GM18505 (cell line): Measurements from ENCODE around the gene FSHR.

ENCODE experiments used
- ATAC-seq: cut with Tn5 transposase; IDR thresholded peaks from one replicate; pipeline ENCODE4 v1.9.1; 2021; ENCODE audit not compliant: unreplicated experiment
- POLR2A ChIP-seq: IDR thresholded peaks from 4 replicates; pipeline ENCODE4 v1.6.1; 2011; ENCODE audit warnings: borderline replicate concordance; ENCODE audit not compliant: insufficient read depth, insufficient read length; ENCODE audit errors: extremely low read depth

FSHR gene, protein sequence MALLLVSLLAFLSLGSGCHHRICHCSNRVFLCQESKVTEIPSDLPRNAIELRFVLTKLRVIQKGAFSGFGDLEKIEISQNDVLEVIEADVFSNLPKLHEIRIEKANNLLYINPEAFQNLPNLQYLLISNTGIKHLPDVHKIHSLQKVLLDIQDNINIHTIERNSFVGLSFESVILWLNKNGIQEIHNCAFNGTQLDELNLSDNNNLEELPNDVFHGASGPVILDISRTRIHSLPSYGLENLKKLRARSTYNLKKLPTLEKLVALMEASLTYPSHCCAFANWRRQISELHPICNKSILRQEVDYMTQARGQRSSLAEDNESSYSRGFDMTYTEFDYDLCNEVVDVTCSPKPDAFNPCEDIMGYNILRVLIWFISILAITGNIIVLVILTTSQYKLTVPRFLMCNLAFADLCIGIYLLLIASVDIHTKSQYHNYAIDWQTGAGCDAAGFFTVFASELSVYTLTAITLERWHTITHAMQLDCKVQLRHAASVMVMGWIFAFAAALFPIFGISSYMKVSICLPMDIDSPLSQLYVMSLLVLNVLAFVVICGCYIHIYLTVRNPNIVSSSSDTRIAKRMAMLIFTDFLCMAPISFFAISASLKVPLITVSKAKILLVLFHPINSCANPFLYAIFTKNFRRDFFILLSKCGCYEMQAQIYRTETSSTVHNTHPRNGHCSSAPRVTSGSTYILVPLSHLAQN

DNA sequence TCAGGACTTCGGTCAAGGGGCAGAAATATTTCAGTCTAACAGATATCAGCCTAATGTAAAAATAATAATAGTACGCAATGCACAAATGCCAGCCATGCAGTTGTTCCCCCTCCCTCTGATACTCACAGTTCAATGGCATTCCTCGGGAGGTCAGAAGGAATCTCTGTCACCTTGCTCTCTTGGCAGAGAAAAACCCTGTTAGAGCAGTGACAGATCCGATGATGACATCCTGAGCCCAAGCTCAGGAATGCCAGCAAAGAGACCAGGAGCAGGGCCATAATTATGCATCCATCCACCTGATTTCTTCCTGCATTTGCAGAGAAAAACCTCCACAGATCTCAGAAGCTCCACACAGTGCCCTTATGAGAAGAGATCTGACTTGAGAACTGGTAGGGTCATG lies at the start of gene FSHR:
Gene FSHR, minus strand, starts transcription at position 376 of the 400 bp plus-strand sequence. Its CDS starts 98 bp downstream, at position 278.
- TF ChIP-seq POLR2A, result no peak
- no peak for ATAC-seq

- ATAC-seq, result no peak
- TF ChIP-seq POLR2A, result no peak
Observed at GRCh38 chr2:49199266-49199665, 45.0 kb upstream of the FSHR start.

DNA sequence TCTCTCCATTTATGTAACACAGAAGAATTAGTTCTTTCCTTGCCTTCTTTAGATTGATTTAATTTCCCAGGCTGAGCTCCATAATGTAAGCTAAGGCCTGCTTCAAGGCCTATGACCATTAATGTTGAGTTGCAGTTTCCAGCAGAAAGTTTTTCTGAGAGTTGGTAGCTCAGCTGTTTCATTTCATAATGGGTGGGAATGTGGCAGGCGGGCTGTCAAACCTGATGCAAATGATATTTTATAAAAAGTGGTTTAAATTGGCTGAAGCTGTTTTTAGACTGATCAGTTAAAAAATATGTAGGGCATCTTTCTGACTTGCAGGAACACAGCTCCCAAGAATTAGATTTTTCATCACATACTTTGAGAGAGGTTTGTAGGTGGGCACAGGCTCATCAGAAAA lies 40.4 kb upstream of the FSHR start:
- no peak for ATAC-seq
- TF ChIP-seq POLR2A, result no peak

DNA sequence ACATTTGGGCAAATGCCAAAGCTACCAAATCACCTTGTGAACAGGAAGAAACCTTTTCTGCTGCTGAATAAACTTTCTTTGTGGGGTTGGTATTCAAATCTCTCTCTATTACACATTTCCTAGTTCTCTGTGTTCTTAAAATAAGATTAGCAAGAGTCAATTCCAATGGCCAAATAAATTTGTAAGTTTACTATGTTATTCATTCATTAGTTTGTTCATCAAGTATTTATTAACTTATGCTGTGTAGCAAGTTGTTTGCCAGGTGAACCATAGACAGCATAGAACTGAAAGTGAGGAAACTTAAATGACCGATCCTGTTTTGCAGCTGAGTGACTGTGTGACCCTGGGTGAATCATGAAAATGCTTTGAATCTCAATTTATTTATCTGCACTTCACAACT lies 37.7 kb upstream of the FSHR start:
- no peak for ATAC-seq
- TF ChIP-seq POLR2A, result no peak

- ATAC-seq, result no peak
- no peak for TF ChIP-seq POLR2A
Observed at GRCh38 chr2:49189512-49190225, 35.4 kb upstream of the FSHR start.

DNA sequence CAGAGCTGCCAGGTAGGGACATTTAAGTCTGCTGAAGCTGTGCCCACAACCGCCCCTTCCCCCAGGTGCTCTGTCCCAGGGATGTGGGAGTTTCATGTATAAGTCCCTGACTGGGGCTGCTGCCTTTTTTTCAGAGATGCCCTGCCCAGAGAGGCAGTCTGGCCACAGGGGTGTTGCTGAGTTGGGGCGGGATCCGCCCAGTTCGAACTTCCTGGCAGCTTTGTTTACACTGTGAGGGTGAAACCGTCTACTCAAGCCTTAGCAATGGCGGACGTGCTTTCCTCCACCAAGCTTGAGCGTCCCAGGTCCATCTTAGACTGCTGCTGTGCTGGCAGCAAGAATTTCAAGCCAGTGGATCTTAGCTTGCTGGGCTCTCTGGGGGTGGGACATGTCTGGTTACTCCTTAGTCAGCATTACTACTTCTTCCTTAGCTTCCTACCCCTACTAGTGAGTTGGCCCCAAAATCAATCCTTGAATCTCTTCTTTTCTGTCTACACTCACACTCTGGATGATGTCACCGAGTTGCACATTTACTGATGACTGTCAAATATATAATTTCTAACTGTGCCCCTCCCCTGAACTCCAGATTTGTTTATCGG lies 31.8 kb upstream of the FSHR start:
- no peak for ATAC-seq
- no peak for TF ChIP-seq POLR2A

- TF ChIP-seq POLR2A, result no peak
- no peak for ATAC-seq
Observed at GRCh38 chr2:49178656-49179055, 24.3 kb upstream of the FSHR start.

DNA sequence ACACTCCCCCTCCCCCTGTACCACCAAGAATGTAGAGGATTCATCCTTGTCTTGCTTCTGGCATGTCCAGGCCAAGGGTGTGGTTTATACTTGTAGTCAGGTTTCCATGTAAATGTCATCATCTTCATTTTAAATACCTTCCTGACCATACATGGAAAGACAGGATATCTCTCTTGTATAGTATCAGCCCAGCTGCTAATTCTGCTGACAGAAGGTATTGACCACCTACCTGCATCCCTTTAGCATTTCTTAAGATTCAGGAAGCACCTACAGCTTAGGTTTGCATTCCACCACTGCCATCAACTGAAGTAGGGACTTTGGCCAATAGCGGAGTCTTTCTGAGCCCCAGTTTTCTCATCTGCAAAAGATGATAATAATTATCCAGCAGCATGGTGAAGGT lies 22.9 kb upstream of the FSHR start:
- no peak for ATAC-seq
- no peak for TF ChIP-seq POLR2A

DNA sequence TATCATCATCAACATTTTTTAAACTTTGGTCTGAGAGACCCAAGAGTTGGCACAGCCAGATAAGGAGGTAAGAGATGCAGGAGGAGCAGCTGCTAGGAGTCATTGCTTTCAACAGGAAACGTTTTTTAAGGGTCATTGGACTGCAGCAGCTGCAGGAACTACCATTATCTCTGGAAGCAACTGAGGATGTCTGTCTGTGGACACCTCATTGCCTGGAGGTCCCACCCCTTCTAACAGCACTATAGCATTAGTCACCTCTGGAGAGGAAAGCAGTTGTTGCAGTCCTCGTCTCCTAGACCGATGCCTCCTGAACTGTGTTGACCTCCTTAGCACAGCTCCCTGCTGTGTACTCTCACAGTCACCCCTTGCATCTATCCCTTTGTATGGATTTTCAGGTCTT lies 21.5 kb upstream of the FSHR start:
- ATAC-seq, result no peak
- no peak for TF ChIP-seq POLR2A

- no peak for TF ChIP-seq POLR2A
- no peak for ATAC-seq
Observed at GRCh38 chr2:49174750-49175149, 20.4 kb upstream of the FSHR start.

- no peak for ATAC-seq
- no peak for TF ChIP-seq POLR2A
Observed at GRCh38 chr2:49167131-49167530, 12.8 kb upstream of the FSHR start.

DNA sequence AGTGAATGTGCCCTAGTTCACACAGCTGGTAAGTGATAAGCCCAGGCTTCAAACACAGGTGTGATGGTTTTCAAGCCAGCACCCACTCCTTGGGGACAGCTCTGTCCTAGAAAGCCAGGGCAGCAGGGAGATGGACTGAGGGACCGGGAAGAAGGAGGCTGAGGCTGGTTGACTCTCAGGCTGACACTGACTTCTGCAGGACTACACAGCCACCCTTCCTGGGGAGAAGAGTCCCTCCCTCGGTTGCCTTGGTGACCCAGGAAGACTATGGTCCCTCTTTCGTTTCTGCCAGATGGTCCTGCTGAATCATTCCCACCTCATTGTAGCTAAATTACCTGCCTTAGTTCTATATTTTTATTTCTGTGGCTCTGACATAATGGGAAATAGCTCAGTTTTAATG lies 11.3 kb upstream of the FSHR start:
- ATAC-seq, result no peak
- TF ChIP-seq POLR2A, result no peak

- TF ChIP-seq POLR2A, result no peak
- no peak for ATAC-seq
Observed at GRCh38 chr2:49164729-49165128, 10.4 kb upstream of the FSHR start.
